WTC11 (cell line): ENCODE results near the gene RAB3B. TPM values are rescaled to one million over a fixed set of nuclear protein-coding genes. Genes with fewer than 3 reads are reported as not detected.

Experiments
- ATAC-seq: fragments of 200-7000 bp; cut with Tn5 transposase; 2 replicates; pipeline ENCODE4 v1.10.0; 2021; ENCODE audit warnings: mild to moderate bottlenecking, moderate library complexity
- CTCF ChIA-PET: fragments of 300-600 bp; sonication (Branson Sonifier 250); formaldehyde crosslinking; loops from one replicate; lab custom pipeline; 2021; ENCODE audit warnings: antibody characterized with exemption; lab: Charles Lee
- POLR2A ChIA-PET: fragments of 350-600 bp; sonication (Branson Sonifier 250); formaldehyde crosslinking; loops from one replicate; lab custom pipeline; 2021; ENCODE audit warnings: antibody characterized with exemption; lab: Charles Lee
- DNase-seq: peaks from one replicate; pipeline ENCODE4 v3.0.0; 2021; ENCODE audit warnings: low spot score
- H3K27ac Mint-ChIP-seq: 2 replicates; pipeline ENCODE4 v1.8.0; 2021; ENCODE audit warnings: mixed read lengths
- H3K27me3 Mint-ChIP-seq: 2 replicates; pipeline ENCODE4 v1.8.0; 2021; ENCODE audit warnings: low read depth, mild to moderate bottlenecking, moderate library complexity, mixed read lengths
- H3K36me3 Mint-ChIP-seq: 2 replicates; pipeline ENCODE4 v1.8.0; 2021; ENCODE audit warnings: mixed read lengths
- H3K4me1 Mint-ChIP-seq: 2 replicates; pipeline ENCODE4 v1.8.0; 2022; ENCODE audit warnings: mixed read lengths
- H3K4me3 Mint-ChIP-seq: 2 replicates; pipeline ENCODE4 v1.8.0; 2021; ENCODE audit warnings: mild to moderate bottlenecking, moderate library complexity, mixed read lengths
- H3K9me3 Mint-ChIP-seq: 2 replicates; pipeline ENCODE4 v1.8.0; 2021; ENCODE audit warnings: mixed read lengths
- CBFB ChIP-seq: sonication (generic); formaldehyde crosslinking; IDR thresholded peaks from 2 replicates; pipeline ENCODE4 v1.8.1; 2022; ENCODE audit warnings: mild to moderate bottlenecking, low read depth, missing genetic modification reagents
- EMX1 ChIP-seq: fragments of 250-450 bp; sonication (Bioruptor Pico); IDR thresholded peaks from 2 replicates; pipeline ENCODE4 v1.8.0; 2021; ENCODE audit warnings: mild to moderate bottlenecking
- NFATC4 ChIP-seq: fragments of 250-450 bp; sonication (Bioruptor Pico); IDR thresholded peaks from 2 replicates; pipeline ENCODE4 v1.9.0; 2021; ENCODE audit warnings: mild to moderate bottlenecking
- NR3C1 ChIP-seq: sonication (generic); formaldehyde crosslinking; conservative IDR thresholded peaks from 2 replicates; pipeline ENCODE4 v1.8.1; 2023; ENCODE audit warnings: low read depth, mild to moderate bottlenecking, missing genetic modification reagents
- RORB ChIP-seq: fragments of 250-450 bp; sonication (Bioruptor Pico); IDR thresholded peaks from 2 replicates; pipeline ENCODE4 v1.9.0; 2021; ENCODE audit warnings: mild to moderate bottlenecking
- TEAD1 ChIP-seq: sonication (generic); formaldehyde crosslinking; IDR thresholded peaks from 2 replicates; pipeline ENCODE4 v1.8.0; 2022; ENCODE audit warnings: mild to moderate bottlenecking, missing genetic modification reagents
- ZNF232 ChIP-seq: sonication (generic); formaldehyde crosslinking; IDR thresholded peaks from 2 replicates; pipeline ENCODE4 v1.8.0; 2022; ENCODE audit warnings: mild to moderate bottlenecking, missing genetic modification reagents
- ZNF396 ChIP-seq: fragments of 250-450 bp; sonication (Bioruptor Pico); IDR thresholded peaks from 2 replicates; pipeline ENCODE4 v1.8.0; 2021; ENCODE audit warnings: mild to moderate bottlenecking, moderate library complexity, borderline replicate concordance
- ZNF671 ChIP-seq: fragments of 250-450 bp; sonication (Bioruptor Pico); IDR thresholded peaks from 2 replicates; pipeline ENCODE4 v1.8.0; 2021; ENCODE audit warnings: mild to moderate bottlenecking
- total RNA-seq: library from RNA; stranded (reverse); gene quantifications from 3 replicates; pipeline ENCODE4 v1.2.3, GENCODE V29; 2021
- TF ChIP-seq, protein P1 (sequence below): sonication (generic); formaldehyde crosslinking; conservative IDR thresholded peaks from 2 replicates; pipeline ENCODE4 v1.8.1; 2023; ENCODE audit warnings: mild to moderate bottlenecking, low read depth, missing genetic modification reagents, moderate library complexity
- TF ChIP-seq, protein P2 (sequence below): sonication (generic); formaldehyde crosslinking; IDR thresholded peaks from 2 replicates; pipeline ENCODE4 v1.8.0; 2023; ENCODE audit warnings: missing genetic modification reagents
- TF ChIP-seq, protein P3 (sequence below): sonication (generic); formaldehyde crosslinking; IDR thresholded peaks from 2 replicates; pipeline ENCODE4 v1.8.1; 2022; ENCODE audit warnings: low read depth, missing genetic modification reagents, borderline replicate concordance
- TF ChIP-seq, protein P4 (sequence below): sonication (generic); formaldehyde crosslinking; IDR thresholded peaks from 2 replicates; pipeline ENCODE4 v1.8.0; 2022; ENCODE audit warnings: mild to moderate bottlenecking, missing genetic modification reagents
- TF ChIP-seq, protein P5 (sequence below): fragments of 250-450 bp; sonication (Bioruptor Pico); IDR thresholded peaks from 2 replicates; pipeline ENCODE4 v1.9.0; 2021; ENCODE audit warnings: mild to moderate bottlenecking
- TF ChIP-seq, protein P6 (sequence below): sonication (generic); formaldehyde crosslinking; IDR thresholded peaks from 2 replicates; pipeline ENCODE4 v1.8.0; 2022; ENCODE audit warnings: mild to moderate bottlenecking, missing genetic modification reagents

Gene RAB3B
- total RNA-seq, 1 experiment from 2014 or later: 36.9 TPM

DNA sequence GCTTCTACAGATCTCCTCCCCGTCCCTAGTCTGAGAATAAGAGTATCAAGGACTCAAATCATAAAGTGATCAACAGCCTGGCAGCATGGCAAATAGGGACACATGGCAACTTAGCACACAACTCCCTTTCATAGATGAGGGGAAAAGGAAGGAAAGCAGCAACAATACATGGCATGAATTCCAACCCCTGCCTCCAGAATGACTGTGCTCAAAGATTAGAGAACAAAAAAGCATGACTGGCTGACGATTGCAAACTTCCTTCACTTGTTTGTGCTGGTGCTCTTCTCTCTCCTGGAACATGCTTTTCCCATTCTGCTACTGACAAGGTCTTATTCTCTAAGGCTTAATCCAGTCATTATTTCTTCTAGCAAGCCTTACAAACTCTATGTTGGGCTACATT, 31.6 kb upstream of the RAB3B start (continued):
- TF ChIP-seq, protein P1, sequence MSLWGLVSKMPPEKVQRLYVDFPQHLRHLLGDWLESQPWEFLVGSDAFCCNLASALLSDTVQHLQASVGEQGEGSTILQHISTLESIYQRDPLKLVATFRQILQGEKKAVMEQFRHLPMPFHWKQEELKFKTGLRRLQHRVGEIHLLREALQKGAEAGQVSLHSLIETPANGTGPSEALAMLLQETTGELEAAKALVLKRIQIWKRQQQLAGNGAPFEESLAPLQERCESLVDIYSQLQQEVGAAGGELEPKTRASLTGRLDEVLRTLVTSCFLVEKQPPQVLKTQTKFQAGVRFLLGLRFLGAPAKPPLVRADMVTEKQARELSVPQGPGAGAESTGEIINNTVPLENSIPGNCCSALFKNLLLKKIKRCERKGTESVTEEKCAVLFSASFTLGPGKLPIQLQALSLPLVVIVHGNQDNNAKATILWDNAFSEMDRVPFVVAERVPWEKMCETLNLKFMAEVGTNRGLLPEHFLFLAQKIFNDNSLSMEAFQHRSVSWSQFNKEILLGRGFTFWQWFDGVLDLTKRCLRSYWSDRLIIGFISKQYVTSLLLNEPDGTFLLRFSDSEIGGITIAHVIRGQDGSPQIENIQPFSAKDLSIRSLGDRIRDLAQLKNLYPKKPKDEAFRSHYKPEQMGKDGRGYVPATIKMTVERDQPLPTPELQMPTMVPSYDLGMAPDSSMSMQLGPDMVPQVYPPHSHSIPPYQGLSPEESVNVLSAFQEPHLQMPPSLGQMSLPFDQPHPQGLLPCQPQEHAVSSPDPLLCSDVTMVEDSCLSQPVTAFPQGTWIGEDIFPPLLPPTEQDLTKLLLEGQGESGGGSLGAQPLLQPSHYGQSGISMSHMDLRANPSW (CRISPR knock-in tag): no peak
- TF ChIP-seq, protein P2, sequence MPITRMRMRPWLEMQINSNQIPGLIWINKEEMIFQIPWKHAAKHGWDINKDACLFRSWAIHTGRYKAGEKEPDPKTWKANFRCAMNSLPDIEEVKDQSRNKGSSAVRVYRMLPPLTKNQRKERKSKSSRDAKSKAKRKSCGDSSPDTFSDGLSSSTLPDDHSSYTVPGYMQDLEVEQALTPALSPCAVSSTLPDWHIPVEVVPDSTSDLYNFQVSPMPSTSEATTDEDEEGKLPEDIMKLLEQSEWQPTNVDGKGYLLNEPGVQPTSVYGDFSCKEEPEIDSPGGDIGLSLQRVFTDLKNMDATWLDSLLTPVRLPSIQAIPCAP (CRISPR knock-in tag): no peak
- TF ChIP-seq, protein P3, sequence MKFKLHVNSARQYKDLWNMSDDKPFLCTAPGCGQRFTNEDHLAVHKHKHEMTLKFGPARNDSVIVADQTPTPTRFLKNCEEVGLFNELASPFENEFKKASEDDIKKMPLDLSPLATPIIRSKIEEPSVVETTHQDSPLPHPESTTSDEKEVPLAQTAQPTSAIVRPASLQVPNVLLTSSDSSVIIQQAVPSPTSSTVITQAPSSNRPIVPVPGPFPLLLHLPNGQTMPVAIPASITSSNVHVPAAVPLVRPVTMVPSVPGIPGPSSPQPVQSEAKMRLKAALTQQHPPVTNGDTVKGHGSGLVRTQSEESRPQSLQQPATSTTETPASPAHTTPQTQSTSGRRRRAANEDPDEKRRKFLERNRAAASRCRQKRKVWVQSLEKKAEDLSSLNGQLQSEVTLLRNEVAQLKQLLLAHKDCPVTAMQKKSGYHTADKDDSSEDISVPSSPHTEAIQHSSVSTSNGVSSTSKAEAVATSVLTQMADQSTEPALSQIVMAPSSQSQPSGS (CRISPR knock-in tag): no peak
- TF ChIP-seq RORB (CRISPR knock-in tag) (no peak), ZNF671 (no peak)
- TF ChIP-seq, protein P4, sequence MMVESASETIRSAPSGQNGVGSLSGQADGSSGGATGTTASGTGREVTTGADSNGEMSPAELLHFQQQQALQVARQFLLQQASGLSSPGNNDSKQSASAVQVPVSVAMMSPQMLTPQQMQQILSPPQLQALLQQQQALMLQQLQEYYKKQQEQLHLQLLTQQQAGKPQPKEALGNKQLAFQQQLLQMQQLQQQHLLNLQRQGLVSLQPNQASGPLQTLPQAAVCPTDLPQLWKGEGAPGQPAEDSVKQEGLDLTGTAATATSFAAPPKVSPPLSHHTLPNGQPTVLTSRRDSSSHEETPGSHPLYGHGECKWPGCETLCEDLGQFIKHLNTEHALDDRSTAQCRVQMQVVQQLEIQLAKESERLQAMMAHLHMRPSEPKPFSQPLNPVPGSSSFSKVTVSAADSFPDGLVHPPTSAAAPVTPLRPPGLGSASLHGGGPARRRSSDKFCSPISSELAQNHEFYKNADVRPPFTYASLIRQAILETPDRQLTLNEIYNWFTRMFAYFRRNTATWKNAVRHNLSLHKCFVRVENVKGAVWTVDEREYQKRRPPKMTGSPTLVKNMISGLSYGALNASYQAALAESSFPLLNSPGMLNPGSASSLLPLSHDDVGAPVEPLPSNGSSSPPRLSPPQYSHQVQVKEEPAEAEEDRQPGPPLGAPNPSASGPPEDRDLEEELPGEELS (CRISPR knock-in tag): no peak
- TF ChIP-seq, protein P5, sequence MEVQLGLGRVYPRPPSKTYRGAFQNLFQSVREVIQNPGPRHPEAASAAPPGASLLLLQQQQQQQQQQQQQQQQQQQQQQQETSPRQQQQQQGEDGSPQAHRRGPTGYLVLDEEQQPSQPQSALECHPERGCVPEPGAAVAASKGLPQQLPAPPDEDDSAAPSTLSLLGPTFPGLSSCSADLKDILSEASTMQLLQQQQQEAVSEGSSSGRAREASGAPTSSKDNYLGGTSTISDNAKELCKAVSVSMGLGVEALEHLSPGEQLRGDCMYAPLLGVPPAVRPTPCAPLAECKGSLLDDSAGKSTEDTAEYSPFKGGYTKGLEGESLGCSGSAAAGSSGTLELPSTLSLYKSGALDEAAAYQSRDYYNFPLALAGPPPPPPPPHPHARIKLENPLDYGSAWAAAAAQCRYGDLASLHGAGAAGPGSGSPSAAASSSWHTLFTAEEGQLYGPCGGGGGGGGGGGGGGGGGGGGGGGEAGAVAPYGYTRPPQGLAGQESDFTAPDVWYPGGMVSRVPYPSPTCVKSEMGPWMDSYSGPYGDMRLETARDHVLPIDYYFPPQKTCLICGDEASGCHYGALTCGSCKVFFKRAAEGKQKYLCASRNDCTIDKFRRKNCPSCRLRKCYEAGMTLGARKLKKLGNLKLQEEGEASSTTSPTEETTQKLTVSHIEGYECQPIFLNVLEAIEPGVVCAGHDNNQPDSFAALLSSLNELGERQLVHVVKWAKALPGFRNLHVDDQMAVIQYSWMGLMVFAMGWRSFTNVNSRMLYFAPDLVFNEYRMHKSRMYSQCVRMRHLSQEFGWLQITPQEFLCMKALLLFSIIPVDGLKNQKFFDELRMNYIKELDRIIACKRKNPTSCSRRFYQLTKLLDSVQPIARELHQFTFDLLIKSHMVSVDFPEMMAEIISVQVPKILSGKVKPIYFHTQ: no peak

DNA sequence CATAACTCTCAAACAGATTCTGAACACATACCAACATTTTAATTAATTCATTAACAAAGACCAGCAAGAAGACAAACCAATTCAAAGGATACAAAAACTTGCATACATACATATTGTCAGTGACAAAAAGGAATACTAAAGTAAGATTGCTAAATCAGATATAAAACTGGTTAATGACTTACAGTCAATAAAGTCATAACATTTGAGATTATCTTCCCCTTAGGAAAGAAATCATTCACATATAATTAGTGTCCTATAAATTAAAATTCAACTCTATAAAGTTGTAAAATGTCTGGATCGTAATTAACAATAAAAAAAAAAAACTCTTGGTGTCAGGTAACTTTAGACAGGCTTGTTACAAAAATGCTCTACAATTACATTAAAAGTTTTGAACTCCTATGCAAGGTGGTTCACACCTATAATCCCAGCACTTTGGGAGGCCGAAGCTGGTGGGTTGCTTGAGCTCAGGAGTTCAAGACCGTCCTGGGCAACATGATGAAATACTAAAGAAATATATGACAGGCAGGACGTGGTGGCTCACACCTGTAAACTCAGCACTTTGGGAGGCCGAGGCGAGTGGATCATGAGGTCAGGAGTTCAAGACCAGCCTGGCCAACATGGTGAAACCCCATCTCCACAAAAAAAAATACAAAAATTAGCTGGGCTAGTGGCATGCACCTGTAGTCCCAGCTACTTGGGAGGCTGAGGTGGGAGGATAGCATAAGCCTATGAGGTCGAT, 17.7 kb upstream of the RAB3B start:
- H3K36me3 Mint-ChIP-seq: no peaks in the 10 kb centered on the region
- H3K9me3 Mint-ChIP-seq: no peaks in the 10 kb centered on the region
- ATAC-seq: no peak
- H3K27ac Mint-ChIP-seq: 0 out of 2 replicates have a peak overlapping the region, but pooled peaks have one; percentile 8
- POLR2A ChIA-PET: no interaction called here
- CTCF ChIA-PET: no interaction called here
- no peaks in the 10 kb centered on the region; the same call in 1 of the 2 replicates for H3K27me3 Mint-ChIP-seq
- DNase-seq: no peak
- no peak overlapping the region for H3K4me3 Mint-ChIP-seq
- H3K4me1 Mint-ChIP-seq: peaks cover 23% of the 10 kb centered on the region
- no peak for TF ChIP-seq ZNF232 (CRISPR knock-in tag)

DNA sequence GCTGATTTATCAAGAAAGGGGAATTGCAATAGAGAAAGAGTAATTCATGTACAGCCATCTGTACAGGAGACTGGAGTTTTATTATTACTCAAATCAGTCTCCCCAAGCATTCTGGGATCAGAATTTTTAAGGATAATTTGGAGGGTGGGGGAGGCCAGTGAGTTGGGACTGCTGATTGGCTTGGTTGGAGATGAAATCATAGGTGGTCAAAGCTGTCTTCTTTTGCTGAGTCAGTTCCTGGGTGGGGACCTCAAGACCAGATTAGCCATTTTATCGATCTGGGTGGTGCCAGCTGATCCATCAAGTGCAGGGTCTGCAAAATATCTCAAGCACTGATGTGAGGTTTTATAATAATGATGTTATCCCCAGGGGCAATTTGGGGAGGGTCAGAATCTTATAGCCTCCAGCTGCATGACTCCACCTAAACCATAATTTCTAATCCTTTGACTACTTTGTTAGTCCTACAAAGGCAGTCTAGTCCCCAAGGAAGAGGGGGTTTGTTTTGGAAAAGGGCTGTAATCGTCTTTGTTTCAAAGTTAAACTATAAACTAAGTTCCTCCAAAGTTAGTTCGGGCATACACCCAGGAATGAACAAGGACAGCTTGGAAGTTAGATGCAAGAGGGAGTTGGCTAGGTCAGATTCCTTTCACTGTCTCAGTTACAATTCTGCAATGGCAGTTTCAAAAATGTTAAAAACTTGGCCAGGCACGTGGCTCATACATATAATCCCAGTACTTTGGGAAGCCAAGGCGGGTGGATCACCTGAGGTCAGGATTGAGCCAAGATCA, 16.9 kb upstream of the RAB3B start:
- Mint-ChIP-seq H3K27me3 (no peaks in the 10 kb centered on the region; the same call in 1 of the 2 replicates), H3K4me1 (peaks cover 23% of the 10 kb centered on the region), H3K4me3 (peak overlapping the region; percentile 29), H3K36me3 (no peaks in the 10 kb centered on the region), H3K27ac (peak overlapping the region; percentile 63; the same call in 1 of the 2 replicates), H3K9me3 (no peaks in the 10 kb centered on the region)
- ChIA-PET POLR2A (no interaction called here), CTCF (no interaction called here)
- ATAC-seq (no peak), DNase-seq (no peak)
- no peak for TF ChIP-seq TEAD1
- no peak for TF ChIP-seq CBFB (CRISPR knock-in tag)
- no peak for TF ChIP-seq NR3C1 (CRISPR knock-in tag)
- TF ChIP-seq EMX1 (CRISPR knock-in tag): no peak
- TF ChIP-seq, protein P6, sequence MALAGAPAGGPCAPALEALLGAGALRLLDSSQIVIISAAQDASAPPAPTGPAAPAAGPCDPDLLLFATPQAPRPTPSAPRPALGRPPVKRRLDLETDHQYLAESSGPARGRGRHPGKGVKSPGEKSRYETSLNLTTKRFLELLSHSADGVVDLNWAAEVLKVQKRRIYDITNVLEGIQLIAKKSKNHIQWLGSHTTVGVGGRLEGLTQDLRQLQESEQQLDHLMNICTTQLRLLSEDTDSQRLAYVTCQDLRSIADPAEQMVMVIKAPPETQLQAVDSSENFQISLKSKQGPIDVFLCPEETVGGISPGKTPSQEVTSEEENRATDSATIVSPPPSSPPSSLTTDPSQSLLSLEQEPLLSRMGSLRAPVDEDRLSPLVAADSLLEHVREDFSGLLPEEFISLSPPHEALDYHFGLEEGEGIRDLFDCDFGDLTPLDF (CRISPR knock-in tag): no peak
- no peak for TF ChIP-seq RORB (CRISPR knock-in tag)
- no peak for TF ChIP-seq ZNF396 (CRISPR knock-in tag)
- TF ChIP-seq NFATC4 (CRISPR knock-in tag): no peak
